HL-60 (cell line): ENCODE data around the gene TPT1.

Experiments
- DNase-seq, 2 experiments: peaks; one replicate each; pipeline ENCODE4 v3.0.0-alpha.2; 2010 to 2020; ENCODE audit warnings: low read depth in 1 of 2, low spot score in 1 of 2
- H3K27ac ChIP-seq: fragments of 250-450 bp; sonication (Bioruptor Pico); replicated peaks from 2 replicates; pipeline ENCODE4 v1.5.1; 2020; ENCODE audit warnings: mild to moderate bottlenecking, moderate library complexity
- H3K27me3 ChIP-seq: fragments of 250-450 bp; sonication (Bioruptor Pico); 2 replicates; pipeline ENCODE4 v1.5.1; 2021; ENCODE audit warnings: mild to moderate bottlenecking, moderate library complexity; ENCODE audit not compliant: insufficient read depth, poor library complexity, severe bottlenecking
- H3K4me3 ChIP-seq: replicated peaks from 2 replicates; pipeline ENCODE4 v1.5.1; 2011; ENCODE audit warnings: mild to moderate bottlenecking, control low read depth, low read length; ENCODE audit not compliant: insufficient read depth
- CTCF ChIP-seq: IDR thresholded peaks from one replicate; pipeline ENCODE4 v1.5.1; 2011; ENCODE audit warnings: low read length, control low read depth, inconsistent platforms; ENCODE audit not compliant: insufficient read depth
- GABPA ChIP-seq: IDR thresholded peaks from 2 replicates; pipeline ENCODE4 v1.6.1; 2012; ENCODE audit warnings: low read depth
- POLR2AphosphoS5 ChIP-seq: IDR thresholded peaks from 2 replicates; pipeline ENCODE4 v1.6.1; 2012; ENCODE audit warnings: low read depth
- REST ChIP-seq: IDR thresholded peaks from 2 replicates; pipeline ENCODE4 v1.6.1; 2012; ENCODE audit warnings: low read depth; ENCODE audit not compliant: insufficient replicate concordance
- SPI1 ChIP-seq: IDR thresholded peaks from 2 replicates; pipeline ENCODE4 v1.6.1; 2012; ENCODE audit warnings: low read depth, mild to moderate bottlenecking, borderline replicate concordance

Gene TPT1

GRCh38 chr13:45337395-45337794 is 3.6 kb downstream of the TPT1 start:
- no peak for DNase-seq
- no peak overlapping the region for H3K27ac ChIP-seq
- H3K4me3 ChIP-seq = no peak overlapping the region
- no peaks in the 10 kb centered on the region for H3K27me3 ChIP-seq
- TF ChIP-seq REST (no peak), SPI1 (no peak), CTCF (no peak), GABPA (no peak), POLR2AphosphoS5 (no peak)

GRCh38 chr13:45336025-45336800 is 4.8 kb downstream of the TPT1 start:
- TF ChIP-seq GABPA (no peak), SPI1 (no peak), REST (no peak), POLR2AphosphoS5 (peak; percentile 72)
- H3K27ac ChIP-seq = no peak overlapping the region

GRCh38 chr13:45335397-45336024 is 5.5 kb downstream of the TPT1 start:
- no peak for DNase-seq
- H3K27me3 ChIP-seq = no peaks in the 10 kb centered on the region
- TF ChIP-seq SPI1 = no peak
- no peak; the same call in none of the 2 replicates for TF ChIP-seq POLR2AphosphoS5
- TF ChIP-seq CTCF = no peak
- no peak for TF ChIP-seq GABPA
- no peak for TF ChIP-seq REST
- H3K27ac ChIP-seq = peak overlapping the region; percentile 29
- H3K4me3 ChIP-seq = no peak overlapping the region

More at GRCh38 chr13:45336025-45336800, 4.8 kb downstream of the TPT1 start:
- no peak for DNase-seq
- Histone ChIP-seq H3K27me3 (no peaks in the 10 kb centered on the region), H3K4me3 (no peak overlapping the region)
